CD4-positive, alpha-beta T cell (primary cell): ENCODE results near the gene TSC2. TPM values are rescaled to one million over a fixed set of nuclear protein-coding genes. Genes with fewer than 3 reads are reported as not detected.

Source experiments
- ATAC-seq: fragments of 200-7000 bp; cut with Tn5 transposase; one replicate; pipeline ENCODE4 v1.10.0; 2022; ENCODE audit warnings: mild to moderate bottlenecking; ENCODE audit not compliant: poor library complexity
- CTCF ChIA-PET: fragments of 350-600 bp; sonication (Branson Sonifier 250); formaldehyde crosslinking; loops from one replicate; lab custom pipeline; 2021; ENCODE audit warnings: antibody characterized with exemption, inconsistent platforms; lab: Charles Lee
- POLR2A ChIA-PET: fragments of 350-600 bp; sonication (Branson Sonifier 250); formaldehyde crosslinking; loops from one replicate; lab custom pipeline; 2021; ENCODE audit warnings: antibody characterized with exemption, inconsistent platforms; lab: Charles Lee
- DNase-seq, 14 experiments: peaks; one replicate each; pipeline ENCODE4 v3.0.0-alpha.2; 2013 to 2020; ENCODE audit warnings: mixed read lengths in 2 of 14
- H3K27ac ChIP-seq, 2 donors: one replicate each; pipeline versions ENCODE4 v1.5.1 to v1.7.0; 2013; ENCODE audit warnings: low read length in 2 of 2, low read depth in 1 of 2, mild to moderate bottlenecking in 1 of 2
- H3K27me3 ChIP-seq, 2 experiments: 1 replicate in 1 of 2; 2 replicates in 1 of 2; pipeline versions ENCODE4 v1.6.1 to v1.7.0; 2013; ENCODE audit warnings: low read length in 2 of 2, control low read depth in 1 of 2, mild to moderate bottlenecking in 1 of 2, moderate library complexity in 1 of 2; ENCODE audit not compliant: insufficient read depth in 2 of 2, control insufficient read depth in 1 of 2
- H3K36me3 ChIP-seq: one replicate; pipeline ENCODE4 v1.6.1; 2013; ENCODE audit warnings: low read length, control low read depth; ENCODE audit not compliant: insufficient read depth
- H3K4me1 ChIP-seq: one replicate; pipeline ENCODE4 v1.6.1; 2013; ENCODE audit warnings: low read length, control low read depth; ENCODE audit not compliant: insufficient read depth
- H3K4me3 ChIP-seq: one replicate; pipeline ENCODE4 v1.5.1; 2013; ENCODE audit warnings: mild to moderate bottlenecking, low read length, moderate library complexity
- H3K9me3 ChIP-seq, 2 experiments: 1 replicate in 1 of 2; 2 replicates in 1 of 2; pipeline versions ENCODE4 v1.6.1 to v1.7.0; 2013; ENCODE audit warnings: low read length in 2 of 2, mild to moderate bottlenecking in 2 of 2, control low read depth in 1 of 2, moderate library complexity in 1 of 2; ENCODE audit not compliant: control insufficient read depth in 1 of 2, insufficient read depth in 1 of 2
- H3K27ac Mint-ChIP-seq: one replicate; pipeline ENCODE4 v1.8.0; 2020; ENCODE audit warnings: mixed read lengths
- H3K27me3 Mint-ChIP-seq: one replicate; pipeline ENCODE4 v1.8.0; 2021; ENCODE audit warnings: mixed read lengths
- H3K36me3 Mint-ChIP-seq: one replicate; pipeline ENCODE4 v1.8.0; 2021; ENCODE audit warnings: low read depth, mixed read lengths
- H3K4me1 Mint-ChIP-seq: one replicate; pipeline ENCODE4 v1.8.0; 2021; ENCODE audit warnings: low read depth, mixed read lengths
- H3K4me3 Mint-ChIP-seq: one replicate; pipeline ENCODE4 v1.8.0; 2020; ENCODE audit warnings: mild to moderate bottlenecking, mixed read lengths
- H3K9me3 Mint-ChIP-seq: one replicate; pipeline ENCODE4 v1.8.0; 2020; ENCODE audit warnings: mixed read lengths
- intact Hi-C, 2 experiments: fragments of 100-400 bp; cut with DNase I in 1 of 2; cut with micrococcal nuclease in 1 of 2; formaldehyde crosslinking; loops; one replicate each; pipeline versions ENCODE4 v1.15.1 to v1.9.0; 2023 to 2025; cut with DNase I, micrococcal nuclease
- total RNA-seq, 174 experiments: library from RNA in 2 of 174; stranded (reverse) in 2 of 174; gene quantifications; one replicate each; pipeline ENCODE4 v1.2.3 and lab custom pipeline; 2021 to 2026
- TF ChIP-seq, protein P1 (sequence below): fragments of 200-600 bp; IDR thresholded peaks from one replicate; pipeline ENCODE4 v1.8.0; 2022; ENCODE audit warnings: antibody characterized with exemption, mild to moderate bottlenecking

Gene TSC2
- total RNA-seq, 2 experiments from 2014 or later: 83.0 to 85.0 TPM

DNA sequence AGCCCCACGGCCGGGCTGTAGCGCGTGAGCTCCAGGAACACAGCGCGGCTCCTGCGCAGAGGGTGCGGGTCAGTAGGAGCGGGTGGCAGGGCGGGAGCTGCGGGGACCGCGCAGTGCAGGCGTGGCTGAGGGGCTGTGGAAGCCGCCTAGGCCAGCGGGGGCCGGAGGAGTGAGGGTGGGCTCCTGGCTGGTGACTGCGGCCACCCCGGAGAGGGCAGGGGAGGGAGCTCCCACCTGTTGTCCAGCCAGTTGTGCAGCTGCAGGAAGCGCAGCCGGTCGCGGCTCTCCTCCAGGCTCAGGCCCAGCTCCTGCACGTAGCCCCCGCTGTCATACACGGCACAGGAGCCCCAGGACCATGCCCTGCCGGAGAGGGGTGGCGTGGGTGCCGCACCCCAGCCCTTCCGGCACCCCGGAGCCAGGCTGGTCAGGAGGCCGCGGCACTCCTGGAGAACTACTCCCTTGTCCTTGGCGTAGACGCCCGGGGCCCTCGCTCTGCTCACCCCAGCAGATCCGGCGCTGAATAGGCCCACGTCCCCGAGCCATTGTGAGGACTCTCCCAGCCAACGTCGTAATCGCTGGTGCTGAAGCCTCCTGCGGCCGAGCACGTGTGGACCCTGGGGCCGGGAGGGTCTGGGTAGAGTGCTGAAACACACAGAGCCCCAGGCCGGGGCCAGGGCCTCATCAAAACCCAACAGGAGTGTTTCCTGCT is 43.9 kb downstream of the TSC2 start:
- ChIA-PET POLR2A (no interaction called here), CTCF (interaction anchor here (1.0 kb wide), 1 partner anchor 49 kb away, joined by 3 read pairs; no protein-coding TSS in a partner anchor)
- Mint-ChIP-seq H3K4me1 (no peaks in the 10 kb centered on the region), H3K4me3 (no peak overlapping the region), H3K27ac (no peak overlapping the region), H3K36me3 (peaks cover 47% of the 10 kb centered on the region), H3K9me3 (no peaks in the 10 kb centered on the region), H3K27me3 (no peaks in the 10 kb centered on the region)
- H3K36me3 ChIP-seq: peaks cover 52% of the 10 kb centered on the region
- H3K27me3 ChIP-seq: no peaks in the 10 kb centered on the region
- intact Hi-C loops: no loop called here
- DNase-seq (no peak), ATAC-seq (no peak)
- H3K9me3 ChIP-seq: no peaks in the 10 kb centered on the region
- no peak overlapping the region for H3K4me3 ChIP-seq
- no peak overlapping the region for H3K27ac ChIP-seq
- no peaks in the 10 kb centered on the region for H3K4me1 ChIP-seq
- TF ChIP-seq, protein P1, sequence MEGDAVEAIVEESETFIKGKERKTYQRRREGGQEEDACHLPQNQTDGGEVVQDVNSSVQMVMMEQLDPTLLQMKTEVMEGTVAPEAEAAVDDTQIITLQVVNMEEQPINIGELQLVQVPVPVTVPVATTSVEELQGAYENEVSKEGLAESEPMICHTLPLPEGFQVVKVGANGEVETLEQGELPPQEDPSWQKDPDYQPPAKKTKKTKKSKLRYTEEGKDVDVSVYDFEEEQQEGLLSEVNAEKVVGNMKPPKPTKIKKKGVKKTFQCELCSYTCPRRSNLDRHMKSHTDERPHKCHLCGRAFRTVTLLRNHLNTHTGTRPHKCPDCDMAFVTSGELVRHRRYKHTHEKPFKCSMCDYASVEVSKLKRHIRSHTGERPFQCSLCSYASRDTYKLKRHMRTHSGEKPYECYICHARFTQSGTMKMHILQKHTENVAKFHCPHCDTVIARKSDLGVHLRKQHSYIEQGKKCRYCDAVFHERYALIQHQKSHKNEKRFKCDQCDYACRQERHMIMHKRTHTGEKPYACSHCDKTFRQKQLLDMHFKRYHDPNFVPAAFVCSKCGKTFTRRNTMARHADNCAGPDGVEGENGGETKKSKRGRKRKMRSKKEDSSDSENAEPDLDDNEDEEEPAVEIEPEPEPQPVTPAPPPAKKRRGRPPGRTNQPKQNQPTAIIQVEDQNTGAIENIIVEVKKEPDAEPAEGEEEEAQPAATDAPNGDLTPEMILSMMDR: no peak

DNA sequence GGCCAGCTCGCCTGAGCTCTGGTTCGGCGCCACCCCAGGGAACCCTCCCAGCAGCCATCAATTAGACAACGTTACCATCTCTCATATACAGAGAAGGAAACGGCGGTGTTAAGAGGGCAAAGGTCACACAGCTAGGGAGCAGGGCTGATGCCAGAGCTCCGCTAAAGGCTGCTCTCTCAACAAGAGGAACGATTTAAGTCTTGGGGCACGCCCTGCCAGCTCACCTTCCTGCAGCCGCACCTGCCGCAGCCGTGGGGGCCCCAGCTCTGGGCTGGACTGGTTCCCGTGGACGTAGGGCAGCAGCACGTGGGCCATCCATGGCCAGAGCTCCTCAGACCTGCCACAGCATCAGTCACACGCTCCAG is 44.5 kb downstream of the TSC2 start:
- Mint-ChIP-seq H3K27me3 (no peaks in the 10 kb centered on the region), H3K4me3 (no peak overlapping the region), H3K36me3 (peaks cover 45% of the 10 kb centered on the region), H3K27ac (no peak overlapping the region), H3K4me1 (no peaks in the 10 kb centered on the region), H3K9me3 (no peaks in the 10 kb centered on the region)
- Histone ChIP-seq H3K27me3 (no peaks in the 10 kb centered on the region), H3K27ac (no peak overlapping the region), H3K4me3 (no peak overlapping the region), H3K4me1 (no peaks in the 10 kb centered on the region), H3K9me3 (no peaks in the 10 kb centered on the region), H3K36me3 (peaks cover 49% of the 10 kb centered on the region)
- no peak for DNase-seq
- TF ChIP-seq, protein P1: no peak
- CTCF ChIA-PET: interaction anchor here (1.0 kb wide), 1 partner anchor 48 kb away, joined by 3 read pairs; no protein-coding TSS in a partner anchor
- intact Hi-C loops: no loop called here
- POLR2A ChIA-PET: no interaction called here
- ATAC-seq: no peak

DNA sequence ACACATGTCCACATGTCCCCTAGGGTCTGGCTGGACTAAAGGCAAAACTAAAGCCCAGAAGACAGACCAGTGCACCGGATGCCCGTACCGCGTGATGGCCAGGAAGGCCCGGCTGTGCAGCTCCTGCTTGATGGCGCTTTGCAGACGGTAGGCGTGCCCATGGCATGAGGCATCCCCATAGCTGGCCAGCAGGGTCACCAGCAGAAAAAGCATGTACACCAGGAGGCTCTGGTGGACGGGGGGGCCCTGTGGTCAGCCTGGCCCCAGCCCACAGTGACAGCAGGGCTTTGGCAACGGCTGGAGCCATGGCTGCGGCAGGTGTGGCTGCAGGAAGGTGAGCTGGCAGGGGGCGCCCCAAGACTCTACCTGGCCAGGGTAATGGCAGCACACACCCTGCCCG is 45.1 kb downstream of the TSC2 start:
- H3K9me3 ChIP-seq: no peaks in the 10 kb centered on the region
- CTCF ChIA-PET: no interaction called here
- intact Hi-C loops: no loop called here
- Mint-ChIP-seq H3K9me3 (no peaks in the 10 kb centered on the region), H3K27ac (no peak overlapping the region), H3K4me3 (no peak overlapping the region), H3K36me3 (peaks cover 41% of the 10 kb centered on the region), H3K27me3 (no peaks in the 10 kb centered on the region), H3K4me1 (no peaks in the 10 kb centered on the region)
- ATAC-seq: no peak
- H3K4me3 ChIP-seq: no peak overlapping the region
- H3K4me1 ChIP-seq: no peaks in the 10 kb centered on the region
- POLR2A ChIA-PET: no interaction called here
- peaks cover 47% of the 10 kb centered on the region for H3K36me3 ChIP-seq
- TF ChIP-seq, protein P1: no peak
- no peaks in the 10 kb centered on the region for H3K27me3 ChIP-seq
- no peak for DNase-seq
- H3K27ac ChIP-seq: no peak overlapping the region
